DOHH2 (cell line): Measurements from ENCODE around the gene CLTCL1.

Source experiments
- H3F3A ChIP-seq: fragments of 200-600 bp; sonication (generic), shearing (Covaris generic); 2 replicates; pipeline ENCODE4 v1.6.0; 2016; ENCODE audit warnings: antibody characterized with exemption, mild to moderate bottlenecking; ENCODE audit not compliant: control insufficient read depth, insufficient read depth
- H3K27ac ChIP-seq: fragments of 200-600 bp; sonication (generic); 2 replicates; pipeline ENCODE4 v1.5.1; 2014; ENCODE audit warnings: low read depth, mild to moderate bottlenecking, low read length, moderate library complexity
- H3K27me3 ChIP-seq: fragments of 200-600 bp; sonication (generic); 2 replicates; pipeline ENCODE4 v1.6.1; 2014; ENCODE audit warnings: mild to moderate bottlenecking, low read length, mixed read lengths; ENCODE audit not compliant: control insufficient read depth
- H3K36me3 ChIP-seq: fragments of 200-600 bp; sonication (generic); 2 replicates; pipeline ENCODE4 v1.6.1; 2014; ENCODE audit warnings: mild to moderate bottlenecking, low read length, moderate library complexity, mixed read lengths; ENCODE audit not compliant: control insufficient read depth
- H3K4me1 ChIP-seq: fragments of 200-600 bp; sonication (generic); 2 replicates; pipeline ENCODE4 v1.6.1; 2014; ENCODE audit warnings: mild to moderate bottlenecking, low read length, mixed read lengths; ENCODE audit not compliant: control insufficient read depth
- H3K4me2 ChIP-seq: fragments of 200-600 bp; sonication (generic); 2 replicates; pipeline ENCODE4 v1.6.0; 2014; ENCODE audit warnings: mild to moderate bottlenecking, low read length, moderate library complexity
- H3K4me3 ChIP-seq: fragments of 200-600 bp; sonication (generic); 2 replicates; pipeline ENCODE4 v1.5.1; 2014; ENCODE audit warnings: mild to moderate bottlenecking, low read length, mixed read lengths
- H3K79me2 ChIP-seq: fragments of 200-600 bp; sonication (generic); 2 replicates; pipeline ENCODE4 v1.6.1; 2014; ENCODE audit warnings: mild to moderate bottlenecking, low read length, mixed read lengths; ENCODE audit not compliant: control insufficient read depth
- H3K9me2 ChIP-seq: fragments of 200-600 bp; sonication (generic); replicated peaks from 2 replicates; pipeline ENCODE4 v1.6.1; 2014; ENCODE audit warnings: mild to moderate bottlenecking, low read length, mixed read lengths; ENCODE audit not compliant: control insufficient read depth
- H3K9me3 ChIP-seq: fragments of 200-600 bp; sonication (generic); 2 replicates; pipeline ENCODE4 v1.6.1; 2014; ENCODE audit warnings: antibody characterized with exemption, low read length, mixed read lengths; ENCODE audit not compliant: control insufficient read depth, insufficient read depth
- H4K20me1 ChIP-seq: fragments of 200-600 bp; sonication (generic); 2 replicates; pipeline ENCODE4 v1.6.0; 2014; ENCODE audit warnings: low read depth, mild to moderate bottlenecking, antibody characterized with exemption, low read length, moderate library complexity; ENCODE audit not compliant: control insufficient read depth, insufficient read depth
- EZH2phosphoT487 ChIP-seq: fragments of 200-600 bp; sonication (generic); IDR thresholded peaks from 2 replicates; pipeline ENCODE4 v1.6.1; 2017; ENCODE audit warnings: borderline replicate concordance, mild to moderate bottlenecking, antibody characterized with exemption, low read length, moderate library complexity, mixed read lengths
- TF ChIP-seq, protein P1 (sequence below): fragments of 200-600 bp; sonication (generic); IDR thresholded peaks from one replicate; pipeline ENCODE4 v1.5.1; 2014; ENCODE audit warnings: antibody characterized with exemption, mild to moderate bottlenecking, low read depth, low read length; ENCODE audit not compliant: poor library complexity, severe bottlenecking

Gene CLTCL1

DNA sequence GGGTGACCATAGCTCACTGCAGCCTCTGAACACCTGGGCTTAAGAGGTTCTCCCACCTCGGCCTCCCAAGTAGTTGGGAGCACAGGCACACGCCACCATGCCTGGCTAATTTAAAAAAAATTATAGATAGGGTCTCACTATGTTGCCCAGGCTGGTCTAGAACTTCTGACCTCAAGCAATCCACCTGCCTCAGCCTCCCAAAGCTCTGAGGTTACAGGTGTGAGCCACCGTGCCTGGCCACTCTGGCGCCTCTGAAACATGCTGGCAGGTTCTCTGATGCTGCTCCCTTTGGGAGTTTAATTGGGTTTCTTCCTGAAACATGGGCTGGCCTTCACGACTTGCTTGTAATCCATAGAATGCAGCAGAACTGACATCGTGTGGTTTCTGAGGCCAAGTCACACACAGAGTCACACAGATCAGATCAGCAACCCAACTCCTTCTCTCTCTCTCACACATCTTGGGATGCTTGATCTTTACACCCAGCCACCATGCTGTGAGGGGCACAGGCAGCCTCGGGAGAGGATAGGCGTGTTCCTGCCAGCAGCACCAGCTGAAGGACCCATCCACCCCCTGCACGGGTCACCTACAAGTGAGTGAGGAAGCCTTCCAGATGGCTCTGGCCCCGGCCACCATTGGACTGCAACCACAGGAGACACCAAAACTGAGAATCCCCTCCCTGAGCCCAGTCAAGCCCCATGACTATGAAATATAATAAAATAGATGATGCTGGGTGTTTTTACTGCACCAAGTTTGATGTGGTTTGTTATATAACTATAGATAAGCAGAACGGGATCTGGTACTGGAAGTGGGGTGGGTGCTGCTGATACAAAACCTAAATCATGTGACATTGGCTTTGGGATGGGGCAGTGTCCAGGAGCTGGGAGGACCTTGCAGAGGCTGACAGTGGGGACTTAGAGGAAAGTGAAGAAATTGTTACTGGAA lies 138.3 kb downstream of the CLTCL1 start:
- Histone ChIP-seq H3K4me3 (no peak overlapping the region), H3K4me1 (no peaks in the 10 kb centered on the region), H3K4me2 (no peak overlapping the region), H4K20me1 (no peaks in the 10 kb centered on the region), H3K79me2 (no peaks in the 10 kb centered on the region), H3K27ac (no peak overlapping the region), H3K9me3 (no peaks in the 10 kb centered on the region), H3K36me3 (no peaks in the 10 kb centered on the region), H3K27me3 (peaks cover 3% of the 10 kb centered on the region; the same call in 1 of the 2 replicates), H3K9me2 (no peaks in the 10 kb centered on the region), H3F3A (no peaks in the 10 kb centered on the region)
- TF ChIP-seq, protein P1, sequence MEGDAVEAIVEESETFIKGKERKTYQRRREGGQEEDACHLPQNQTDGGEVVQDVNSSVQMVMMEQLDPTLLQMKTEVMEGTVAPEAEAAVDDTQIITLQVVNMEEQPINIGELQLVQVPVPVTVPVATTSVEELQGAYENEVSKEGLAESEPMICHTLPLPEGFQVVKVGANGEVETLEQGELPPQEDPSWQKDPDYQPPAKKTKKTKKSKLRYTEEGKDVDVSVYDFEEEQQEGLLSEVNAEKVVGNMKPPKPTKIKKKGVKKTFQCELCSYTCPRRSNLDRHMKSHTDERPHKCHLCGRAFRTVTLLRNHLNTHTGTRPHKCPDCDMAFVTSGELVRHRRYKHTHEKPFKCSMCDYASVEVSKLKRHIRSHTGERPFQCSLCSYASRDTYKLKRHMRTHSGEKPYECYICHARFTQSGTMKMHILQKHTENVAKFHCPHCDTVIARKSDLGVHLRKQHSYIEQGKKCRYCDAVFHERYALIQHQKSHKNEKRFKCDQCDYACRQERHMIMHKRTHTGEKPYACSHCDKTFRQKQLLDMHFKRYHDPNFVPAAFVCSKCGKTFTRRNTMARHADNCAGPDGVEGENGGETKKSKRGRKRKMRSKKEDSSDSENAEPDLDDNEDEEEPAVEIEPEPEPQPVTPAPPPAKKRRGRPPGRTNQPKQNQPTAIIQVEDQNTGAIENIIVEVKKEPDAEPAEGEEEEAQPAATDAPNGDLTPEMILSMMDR, result no peak
- no peak for TF ChIP-seq EZH2phosphoT487

- H3K4me2 ChIP-seq, result no peak overlapping the region
- H3F3A ChIP-seq, result no peaks in the 10 kb centered on the region
- TF ChIP-seq, protein P1, result no peak
- no peak for TF ChIP-seq EZH2phosphoT487
- H3K9me3 ChIP-seq, result no peaks in the 10 kb centered on the region
- H4K20me1 ChIP-seq, result no peaks in the 10 kb centered on the region
- H3K4me1 ChIP-seq, result no peaks in the 10 kb centered on the region
- H3K27ac ChIP-seq, result no peak overlapping the region
- H3K9me2 ChIP-seq, result no peaks in the 10 kb centered on the region
- peaks cover 3% of the 10 kb centered on the region; the same call in 1 of the 2 replicates for H3K27me3 ChIP-seq
- H3K36me3 ChIP-seq, result no peaks in the 10 kb centered on the region
- H3K4me3 ChIP-seq, result no peak overlapping the region
- no peaks in the 10 kb centered on the region for H3K79me2 ChIP-seq
These were observed 140.0 kb downstream of the CLTCL1 start for GRCh38 chr22:19151329-19152191.

DNA sequence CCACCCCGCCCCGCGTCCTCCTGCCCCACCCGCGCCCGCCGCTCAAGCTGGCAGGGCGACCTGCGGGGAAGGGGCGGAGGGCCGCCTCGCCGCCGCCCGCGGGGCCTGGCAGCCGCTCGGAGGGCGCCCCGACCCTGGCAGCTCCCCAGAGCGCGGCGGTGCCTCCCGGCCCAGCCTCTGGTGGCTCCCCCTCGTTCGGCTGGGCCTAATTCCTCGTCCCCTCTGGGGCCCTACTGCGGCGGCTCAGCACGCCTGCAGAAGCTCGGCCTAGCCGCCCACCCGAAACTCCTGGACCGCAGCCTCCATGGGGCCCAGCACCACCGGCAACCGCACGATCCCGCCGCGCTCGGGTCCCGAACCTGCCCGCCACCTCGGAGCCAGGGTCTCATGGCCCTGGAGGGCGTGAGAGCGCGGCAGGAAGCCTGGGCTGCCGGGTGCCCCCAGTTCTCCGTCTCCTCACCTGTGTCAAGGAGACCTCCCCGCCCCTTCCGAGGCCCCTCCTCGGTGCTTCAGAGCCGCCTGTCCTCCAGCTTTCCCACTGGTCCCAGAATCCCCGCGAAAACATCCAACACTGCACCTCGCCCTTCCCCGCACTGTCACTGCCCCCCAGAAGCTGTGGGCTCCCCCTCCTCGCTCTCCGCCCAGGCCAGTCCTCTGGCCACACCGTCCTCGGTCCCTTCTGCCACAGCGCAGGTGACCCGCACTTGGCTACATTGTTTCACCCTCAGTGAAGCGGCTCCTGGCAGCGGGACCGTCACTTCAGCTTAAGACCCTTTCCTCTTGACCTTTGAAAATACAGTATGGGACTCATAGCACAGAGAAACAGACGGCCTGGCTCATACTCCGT lies 140.8 kb downstream of the CLTCL1 start:
- no peak for TF ChIP-seq EZH2phosphoT487
- TF ChIP-seq, protein P1, result no peak
- H3K27me3 ChIP-seq, result peaks cover 3% of the 10 kb centered on the region; the same call in 1 of the 2 replicates
- no peak overlapping the region for H3K4me3 ChIP-seq

More for the DNA sequence above, 140.8 kb downstream of the CLTCL1 start:
- no peak overlapping the region for H3K27ac ChIP-seq
- H3F3A ChIP-seq, result no peaks in the 10 kb centered on the region
- no peaks in the 10 kb centered on the region for H3K9me2 ChIP-seq
- H4K20me1 ChIP-seq, result no peaks in the 10 kb centered on the region
- H3K36me3 ChIP-seq, result no peaks in the 10 kb centered on the region
- no peaks in the 10 kb centered on the region for H3K9me3 ChIP-seq
- H3K4me2 ChIP-seq, result no peak overlapping the region
- H3K79me2 ChIP-seq, result no peaks in the 10 kb centered on the region
- H3K4me1 ChIP-seq, result no peaks in the 10 kb centered on the region
